Measurements from ENCODE around the gene MECP2. TPM values are rescaled to one million over a fixed set of nuclear protein-coding genes. Genes with fewer than 3 reads are reported as not detected.

MECP2 gene
- polyA plus RNA-seq, 1 donor (not counting 4 experiments of a cell fraction or from before 2014, with no cell fraction given): 9.9 TPM

DNA sequence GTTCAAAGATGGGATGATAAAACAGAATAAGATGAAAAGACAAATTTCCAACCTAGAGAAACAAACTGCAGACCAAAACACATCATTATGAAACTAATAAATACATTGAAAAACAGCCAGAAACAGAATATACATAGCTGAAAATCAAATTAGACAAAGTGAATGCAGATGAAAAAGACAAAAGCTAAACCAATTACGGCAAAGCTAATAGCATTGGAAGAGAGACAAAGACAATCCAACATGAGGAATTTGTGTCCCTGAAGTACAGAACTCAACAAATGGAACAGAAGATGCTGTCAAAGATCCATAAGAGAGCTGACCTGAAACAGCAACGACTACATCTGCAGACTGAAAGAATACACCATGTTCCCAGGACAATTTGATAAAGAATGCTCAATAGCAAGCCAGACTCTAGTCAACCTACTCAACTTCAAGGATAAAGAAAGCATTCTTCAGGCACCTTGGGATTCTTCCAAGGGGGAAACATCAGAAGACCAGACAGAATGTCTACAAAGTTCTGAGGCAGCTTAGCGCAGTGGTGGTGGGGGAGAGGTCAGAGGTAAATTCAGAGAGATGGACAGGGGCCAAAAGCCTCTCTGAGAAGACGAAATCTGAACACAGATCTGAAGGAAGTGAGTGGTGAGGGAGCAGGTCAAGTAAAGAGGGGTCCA is 50.4 kb downstream of the MECP2 start:
- Histone ChIP-seq H3K27ac (ENCODE audit: control insufficient read depth, insufficient read depth, low read length) (no peak overlapping the region), H3K4me3 (ENCODE audit: control insufficient read depth in 2 of 3, extremely low read depth in 1 of 3, insufficient read depth in 2 of 3, low read depth in 1 of 3, low read length in 3 of 3) (no peak overlapping the region), H3K9me3 (ENCODE audit: control insufficient read depth, low read depth, low read length) (no peaks in the 10 kb centered on the region), H3K27me3 (ENCODE audit: control insufficient read depth, extremely low read depth, insufficient read depth, low read length) (no peaks in the 10 kb centered on the region), H3K9ac (ENCODE audit: control insufficient read depth, extremely low read depth, insufficient read depth, low read length) (no peak overlapping the region), H3K4me2 (ENCODE audit: control insufficient read depth, extremely low read depth, insufficient read depth, low read depth, low read length) (no peak overlapping the region), H2AFZ (ENCODE audit: control insufficient read depth, low read length) (no peak overlapping the region), H3K4me1 (ENCODE audit: control insufficient read depth, extremely low read depth, insufficient read depth, low read length) (peaks cover 3% of the 10 kb centered on the region), H3K9me1 (ENCODE audit: control insufficient read depth, extremely low read depth, insufficient read depth, low read length) (no peaks in the 10 kb centered on the region), H3K79me2 (ENCODE audit: control insufficient read depth, insufficient read depth, low read length) (peaks cover 13% of the 10 kb centered on the region), H3K36me3 (ENCODE audit: control insufficient read depth in 2 of 2, extremely low read depth in 1 of 2, insufficient read depth in 2 of 2, low read length in 2 of 2) (peaks cover 0 to 1% of the 10 kb centered on the region in 2 experiments), H4K20me1 (ENCODE audit: control insufficient read depth, extremely low read depth, insufficient read depth, low read length) (no peaks in the 10 kb centered on the region)
- TF ChIP-seq, protein P1, sequence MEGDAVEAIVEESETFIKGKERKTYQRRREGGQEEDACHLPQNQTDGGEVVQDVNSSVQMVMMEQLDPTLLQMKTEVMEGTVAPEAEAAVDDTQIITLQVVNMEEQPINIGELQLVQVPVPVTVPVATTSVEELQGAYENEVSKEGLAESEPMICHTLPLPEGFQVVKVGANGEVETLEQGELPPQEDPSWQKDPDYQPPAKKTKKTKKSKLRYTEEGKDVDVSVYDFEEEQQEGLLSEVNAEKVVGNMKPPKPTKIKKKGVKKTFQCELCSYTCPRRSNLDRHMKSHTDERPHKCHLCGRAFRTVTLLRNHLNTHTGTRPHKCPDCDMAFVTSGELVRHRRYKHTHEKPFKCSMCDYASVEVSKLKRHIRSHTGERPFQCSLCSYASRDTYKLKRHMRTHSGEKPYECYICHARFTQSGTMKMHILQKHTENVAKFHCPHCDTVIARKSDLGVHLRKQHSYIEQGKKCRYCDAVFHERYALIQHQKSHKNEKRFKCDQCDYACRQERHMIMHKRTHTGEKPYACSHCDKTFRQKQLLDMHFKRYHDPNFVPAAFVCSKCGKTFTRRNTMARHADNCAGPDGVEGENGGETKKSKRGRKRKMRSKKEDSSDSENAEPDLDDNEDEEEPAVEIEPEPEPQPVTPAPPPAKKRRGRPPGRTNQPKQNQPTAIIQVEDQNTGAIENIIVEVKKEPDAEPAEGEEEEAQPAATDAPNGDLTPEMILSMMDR (optimal IDR thresholded peaks at IDR 0.05 in 1 of 3, IDR thresholded peaks at IDR 0.05 in 1 of 3, conservative IDR thresholded peaks at IDR 0.05 in 1 of 3; ENCODE audit: extremely low read depth in 1 of 3, insufficient read depth in 2 of 3, low read length in 3 of 3): no peak
- TF ChIP-seq EZH2 (IDR thresholded peaks at IDR 0.05; ENCODE audit: low read length): no peak
- FAIRE-seq (no peak), DNase-seq (ENCODE audit: low read depth, low spot score) (no peak)
- dilution Hi-C loops (cut with MboI; ENCODE audit: extremely low pct_ligation_motif_present, low sequenced_read_pairs): no loop called here

DNA sequence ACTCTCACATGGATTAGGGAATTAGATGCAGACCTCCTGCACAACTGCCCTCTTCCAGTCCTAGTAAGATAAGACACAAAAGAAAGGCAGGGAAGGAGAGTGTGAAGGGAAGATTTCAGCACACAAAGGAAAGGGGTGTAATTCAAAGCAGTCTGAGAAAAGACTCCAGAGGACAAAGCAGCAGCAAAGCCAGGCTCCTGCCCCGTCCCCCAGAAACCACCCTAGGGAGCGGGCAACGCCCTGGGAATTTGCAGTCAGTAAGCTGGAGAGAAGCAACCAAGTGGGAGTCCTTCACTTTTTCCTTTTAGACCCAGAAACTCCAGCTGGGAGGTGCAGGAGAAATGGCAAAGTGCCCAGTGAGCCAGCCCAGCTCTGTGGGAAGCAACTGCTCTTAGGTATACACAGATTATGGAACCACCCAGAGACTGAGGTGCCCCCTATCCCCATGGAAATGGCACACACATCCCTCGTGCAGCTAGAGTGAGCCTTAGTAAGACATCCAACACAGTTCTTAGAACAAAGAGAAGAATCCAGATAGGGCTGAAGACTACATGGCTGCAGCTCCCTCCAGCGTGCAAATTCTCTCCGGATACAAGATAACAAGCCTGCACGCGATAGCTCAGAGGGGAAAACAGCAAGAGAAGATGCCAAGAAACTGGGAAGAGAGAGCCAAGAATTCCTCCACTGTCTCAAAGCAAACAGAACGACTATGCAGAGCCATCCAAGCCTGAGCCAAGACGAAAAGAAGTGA is 51.3 kb downstream of the MECP2 start:
- Histone ChIP-seq H3K4me3 (ENCODE audit: control insufficient read depth in 2 of 3, extremely low read depth in 1 of 3, insufficient read depth in 2 of 3, low read depth in 1 of 3, low read length in 3 of 3) (no peak overlapping the region), H3K4me1 (ENCODE audit: control insufficient read depth, extremely low read depth, insufficient read depth, low read length) (peaks cover 3% of the 10 kb centered on the region), H3K27ac (ENCODE audit: control insufficient read depth, insufficient read depth, low read length) (no peak overlapping the region), H3K4me2 (ENCODE audit: control insufficient read depth, extremely low read depth, insufficient read depth, low read depth, low read length) (no peak overlapping the region), H3K27me3 (ENCODE audit: control insufficient read depth, extremely low read depth, insufficient read depth, low read length) (no peaks in the 10 kb centered on the region), H3K36me3 (ENCODE audit: control insufficient read depth in 2 of 2, extremely low read depth in 1 of 2, insufficient read depth in 2 of 2, low read length in 2 of 2) (peaks cover 0 to 1% of the 10 kb centered on the region in 2 experiments), H2AFZ (ENCODE audit: control insufficient read depth, low read length) (no peak overlapping the region), H3K9me3 (ENCODE audit: control insufficient read depth, low read depth, low read length) (no peaks in the 10 kb centered on the region), H3K9me1 (ENCODE audit: control insufficient read depth, extremely low read depth, insufficient read depth, low read length) (no peaks in the 10 kb centered on the region), H4K20me1 (ENCODE audit: control insufficient read depth, extremely low read depth, insufficient read depth, low read length) (no peaks in the 10 kb centered on the region), H3K9ac (ENCODE audit: control insufficient read depth, extremely low read depth, insufficient read depth, low read length) (no peak overlapping the region), H3K79me2 (ENCODE audit: control insufficient read depth, insufficient read depth, low read length) (peaks cover 13% of the 10 kb centered on the region)
- dilution Hi-C loops (cut with MboI; ENCODE audit: extremely low pct_ligation_motif_present, low sequenced_read_pairs): no loop called here
- FAIRE-seq (no peak), DNase-seq (ENCODE audit: low read depth, low spot score) (no peak)
- TF ChIP-seq, protein P1 (optimal IDR thresholded peaks at IDR 0.05 in 1 of 3, IDR thresholded peaks at IDR 0.05 in 1 of 3, conservative IDR thresholded peaks at IDR 0.05 in 1 of 3; ENCODE audit: extremely low read depth in 1 of 3, insufficient read depth in 2 of 3, low read length in 3 of 3): peak in 1 of 3 experiments; percentile 19
- TF ChIP-seq EZH2 (IDR thresholded peaks at IDR 0.05; ENCODE audit: low read length): no peak

All from keratinocyte (primary cell).